Right atrium auricular region (tissue), 2 donors: Measurements from ENCODE around the gene FBXL7. TPM values are rescaled to one million over a fixed set of nuclear protein-coding genes. Genes with fewer than 3 reads are reported as not detected.

Experiments used
- DNase-seq: peaks from one replicate; pipeline ENCODE4 v3.0.0-alpha.2; 2019; ENCODE audit warnings: low spot score
- H3K27ac ChIP-seq, 2 donors: fragments of 200-600 bp; sonication (generic); 1 replicate in 1 of 2; 2 replicates in 1 of 2; pipeline ENCODE4 v1.5.1; 2016 to 2019
- H3K27me3 ChIP-seq, 2 donors: fragments of 200-600 bp; sonication (generic); one replicate each; pipeline versions ENCODE4 v1.5.1 to v1.6.0; 2017 to 2019
- H3K36me3 ChIP-seq: fragments of 200-600 bp; sonication (generic); one replicate; pipeline ENCODE4 v1.5.1; 2016
- H3K4me1 ChIP-seq, 2 donors: fragments of 200-600 bp; sonication (generic); one replicate each; pipeline versions ENCODE4 v1.5.1 to v1.6.0; 2017 to 2019
- H3K4me3 ChIP-seq, 2 donors: fragments of 200-600 bp; sonication (generic); 1 replicate in 1 of 2; 2 replicates in 1 of 2; pipeline ENCODE4 v1.5.1; 2017 to 2019; ENCODE audit warnings: mild to moderate bottlenecking in 1 of 2, moderate library complexity in 1 of 2
- H3K9me3 ChIP-seq, 2 donors: fragments of 200-600 bp; sonication (generic); one replicate each; pipeline ENCODE4 v1.5.1; 2019
- total RNA-seq, 2 donors: library from RNA; depleted of rRNA; stranded (reverse); fragments of >200 nt; gene quantifications; one replicate each; pipeline ENCODE4 v1.1.0, GENCODE V29; 2016
- TF ChIP-seq, protein P1 (sequence below), 2 donors: fragments of 200-600 bp; sonication (generic); IDR thresholded peaks; one replicate each; pipeline ENCODE4 v1.5.1; 2019; ENCODE audit warnings: antibody characterized with exemption in 2 of 2

FBXL7 gene
- total RNA-seq, 2 donors from 2014 or later, result 16.6 to 18.4 TPM

- H3K36me3 ChIP-seq, result no peaks in the 10 kb centered on the region
- H3K27ac ChIP-seq, result no peak overlapping the region
- no peak for DNase-seq
- H3K4me1 ChIP-seq, result peaks cover 0 to 7% of the 10 kb centered on the region in 2 donors
- TF ChIP-seq, protein P1, sequence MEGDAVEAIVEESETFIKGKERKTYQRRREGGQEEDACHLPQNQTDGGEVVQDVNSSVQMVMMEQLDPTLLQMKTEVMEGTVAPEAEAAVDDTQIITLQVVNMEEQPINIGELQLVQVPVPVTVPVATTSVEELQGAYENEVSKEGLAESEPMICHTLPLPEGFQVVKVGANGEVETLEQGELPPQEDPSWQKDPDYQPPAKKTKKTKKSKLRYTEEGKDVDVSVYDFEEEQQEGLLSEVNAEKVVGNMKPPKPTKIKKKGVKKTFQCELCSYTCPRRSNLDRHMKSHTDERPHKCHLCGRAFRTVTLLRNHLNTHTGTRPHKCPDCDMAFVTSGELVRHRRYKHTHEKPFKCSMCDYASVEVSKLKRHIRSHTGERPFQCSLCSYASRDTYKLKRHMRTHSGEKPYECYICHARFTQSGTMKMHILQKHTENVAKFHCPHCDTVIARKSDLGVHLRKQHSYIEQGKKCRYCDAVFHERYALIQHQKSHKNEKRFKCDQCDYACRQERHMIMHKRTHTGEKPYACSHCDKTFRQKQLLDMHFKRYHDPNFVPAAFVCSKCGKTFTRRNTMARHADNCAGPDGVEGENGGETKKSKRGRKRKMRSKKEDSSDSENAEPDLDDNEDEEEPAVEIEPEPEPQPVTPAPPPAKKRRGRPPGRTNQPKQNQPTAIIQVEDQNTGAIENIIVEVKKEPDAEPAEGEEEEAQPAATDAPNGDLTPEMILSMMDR (IDR thresholded peaks at IDR 0.05), result no peak
- H3K9me3 ChIP-seq, result no peaks in the 10 kb centered on the region
- no peak overlapping the region for H3K4me3 ChIP-seq
- H3K27me3 ChIP-seq, result no peaks in the 10 kb centered on the region
Measured at GRCh38 chr5:15898641-15899040, 398.7 kb downstream of the FBXL7 start.

GRCh38 chr5:15899481-15899880, 399.5 kb downstream of the FBXL7 start:
- Histone ChIP-seq H3K27ac (no peak overlapping the region), H3K36me3 (no peaks in the 10 kb centered on the region), H3K4me1 (peaks cover 0 to 7% of the 10 kb centered on the region in 2 donors), H3K9me3 (no peaks in the 10 kb centered on the region), H3K27me3 (no peaks in the 10 kb centered on the region), H3K4me3 (no peak overlapping the region)
- TF ChIP-seq, protein P1 (IDR thresholded peaks at IDR 0.05), result no peak
- DNase-seq, result no peak

DNA sequence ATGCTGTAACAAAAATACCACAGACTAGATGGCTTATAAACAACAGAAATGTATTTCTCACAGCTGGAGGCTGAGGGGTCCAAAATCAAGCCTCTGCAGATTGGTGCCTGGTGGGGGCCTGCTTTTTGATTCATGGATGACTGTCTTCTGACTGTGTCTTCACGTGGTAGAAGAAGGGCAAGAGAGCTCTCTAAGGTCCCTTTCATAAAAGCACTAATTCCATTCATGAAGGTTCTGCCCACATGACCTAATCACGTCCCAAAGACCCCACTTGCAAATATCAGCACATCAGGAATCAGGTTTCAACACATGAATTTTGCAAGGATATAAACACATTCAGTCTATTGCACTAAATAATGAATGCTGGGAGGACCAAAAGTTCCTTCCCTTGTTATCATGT, 401.2 kb downstream of the FBXL7 start:
- no peaks in the 10 kb centered on the region for H3K9me3 ChIP-seq
- no peaks in the 10 kb centered on the region for H3K27me3 ChIP-seq
- DNase-seq, result no peak
- H3K27ac ChIP-seq, result no peak overlapping the region
- H3K4me1 ChIP-seq, result peaks cover 0 to 16% of the 10 kb centered on the region in 2 donors
- TF ChIP-seq, protein P1 (IDR thresholded peaks at IDR 0.05), result no peak
- H3K4me3 ChIP-seq, result no peak overlapping the region
- no peaks in the 10 kb centered on the region for H3K36me3 ChIP-seq

DNA sequence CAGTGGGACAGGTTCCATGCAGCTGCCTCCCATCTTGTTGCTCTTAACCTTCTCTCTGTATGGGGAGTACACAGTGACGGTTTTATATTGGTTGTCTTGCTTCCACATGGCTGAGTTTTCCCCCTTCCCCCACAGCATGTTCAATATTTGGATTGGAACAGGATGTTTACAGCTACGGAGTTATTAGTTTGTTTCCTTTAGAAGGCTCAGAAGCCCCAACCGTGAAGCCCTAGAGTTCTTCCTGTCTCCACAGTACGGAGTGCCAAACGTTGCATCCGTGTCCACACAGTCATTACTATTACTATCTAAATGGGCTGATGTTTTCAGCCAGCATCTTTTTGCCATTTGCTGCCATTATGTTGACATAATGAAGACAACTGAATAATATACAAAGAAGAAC, 402.1 kb downstream of the FBXL7 start:
- Histone ChIP-seq H3K27me3 (no peaks in the 10 kb centered on the region), H3K9me3 (no peaks in the 10 kb centered on the region), H3K27ac (no peak overlapping the region), H3K36me3 (no peaks in the 10 kb centered on the region), H3K4me1 (peaks cover 0 to 16% of the 10 kb centered on the region in 2 donors), H3K4me3 (no peak overlapping the region)
- TF ChIP-seq, protein P1 (IDR thresholded peaks at IDR 0.05), result no peak
- no peak for DNase-seq

GRCh38 chr5:15904899-15905830, 405.2 kb downstream of the FBXL7 start:
- Histone ChIP-seq H3K27me3 (no peaks in the 10 kb centered on the region), H3K36me3 (no peaks in the 10 kb centered on the region), H3K4me3 (no peak overlapping the region), H3K4me1 (peaks cover 0 to 16% of the 10 kb centered on the region in 2 donors), H3K27ac (peak overlapping the region in 1 of 2 donors; percentile 19), H3K9me3 (no peaks in the 10 kb centered on the region)
- TF ChIP-seq, protein P1 (IDR thresholded peaks at IDR 0.05), result no peak
- no peak for DNase-seq
